ENCODE data around the gene TGM5. TPM values are rescaled to one million over a fixed set of nuclear protein-coding genes. Genes with fewer than 3 reads are reported as not detected.
"Not testable (repeated sequence)": the region's sequence is repeated elsewhere in the genome, so short reads cannot be mapped to it uniquely, and the experiment has no call there.

TGM5 gene
- 1 to 10 TPM in 1 of 8 experiments, under 1 TPM in 1, not detected in 6; 0.33 to 4.4 TPM for total RNA-seq

GRCh38 chr15:43266834-43267233 lies at the start of gene TGM5:
TSS of gene TGM5 (minus strand) at chr15:43266928. CDS start at chr15:43266849, 79 bp downstream.
- no peaks in the 10 kb centered on the region for H3K4me1 ChIP-seq (replicated peaks in 1 of 2)
- H3K27ac ChIP-seq, result no peak within 1 kb of the TSS
- in situ Hi-C loops (cut with MboI; ENCODE audit: low pct_unique_long_range_greater_than_20kb in 2 of 9, low sequenced_read_pairs in 9 of 9, unreplicated experiment in 9 of 9), result no loop called here
- peak in 2 of 8 experiments; percentile 67 to 78 for ATAC-seq (replicated peaks in 6 of 8)
- WGBS, 10 experiments, result 26 to 80% (median 66%) methylated on average over 2 to 6 of the region's 8 CpGs; no CpG with 5 or more reads in 2 of the 10 experiments
- no peak within 1 kb of the TSS for H3K4me3 ChIP-seq

GRCh38 chr15:43314171-43314570 lies 47.4 kb upstream of the TGM5 start:
- 0 to 100% (median 85%) methylated on average over 1 to 3 of the region's 3 CpGs; no CpG with 5 or more reads in 2 of the 10 experiments for WGBS, 10 experiments
- in situ Hi-C loops (cut with MboI; ENCODE audit: low pct_unique_long_range_greater_than_20kb in 2 of 9, low sequenced_read_pairs in 9 of 9, unreplicated experiment in 9 of 9), result no loop called here
- no peak for ATAC-seq (replicated peaks in 6 of 8)

GRCh38 chr15:43312378-43312777 lies 45.6 kb upstream of the TGM5 start:
- H3K27ac ChIP-seq, result no peak overlapping the region
- WGBS, 10 experiments, result 25 to 68% (median 68%) methylated on average over 2 to 4 of the region's 4 CpGs; no CpG with 5 or more reads in 7 of the 10 experiments
- in situ Hi-C loops (cut with MboI; ENCODE audit: low pct_unique_long_range_greater_than_20kb in 2 of 9, low sequenced_read_pairs in 9 of 9, unreplicated experiment in 9 of 9), result no loop called here
- H3K4me3 ChIP-seq, result no peak overlapping the region
- no peak for ATAC-seq (replicated peaks in 6 of 8)
- H3K4me1 ChIP-seq (replicated peaks in 1 of 2), result no peaks in the 10 kb centered on the region

More at GRCh38 chr15:43314171-43314570, 47.4 kb upstream of the TGM5 start:
- Histone ChIP-seq H3K27ac (no peak overlapping the region), H3K4me3 (no peak overlapping the region), H3K4me1 (replicated peaks in 1 of 2) (no peaks in the 10 kb centered on the region)

- Histone ChIP-seq H3K4me3 (no peak within 1 kb of the TSS), H3K27ac (no peak within 1 kb of the TSS), H3K4me1 (replicated peaks in 1 of 2) (no peaks in the 10 kb centered on the region)
- in situ Hi-C loops (cut with MboI; ENCODE audit: low pct_unique_long_range_greater_than_20kb in 2 of 9, low sequenced_read_pairs in 9 of 9, unreplicated experiment in 9 of 9), result no loop called here
- 55 to 95% (median 86%) methylated on average over 3 to 11 of the region's 11 CpGs; no CpG with 5 or more reads in 1 of the 10 experiments for WGBS, 10 experiments
- no peak for ATAC-seq (replicated peaks in 6 of 8)
Observed at GRCh38 chr15:43302205-43302817, 35.6 kb upstream of the TGM5 start, which contains the start of gene TGM7. TSS of gene TGM7 (minus strand) at chr15:43302255.

- Histone ChIP-seq H3K4me1 (replicated peaks in 1 of 2) (no peaks in the 10 kb centered on the region), H3K27ac (no peak overlapping the region), H3K4me3 (no peak overlapping the region)
- ATAC-seq (replicated peaks in 6 of 8), result no peak
- in situ Hi-C loops (cut with MboI; ENCODE audit: low pct_unique_long_range_greater_than_20kb in 2 of 9, low sequenced_read_pairs in 9 of 9, unreplicated experiment in 9 of 9), result loop anchor here in 2 of 9 experiments (25.0 kb wide), 2 partner anchors 113 to 613 kb away; partner anchors contain the start of gene CCNDBP1 (in 2 of the 2)
Observed at GRCh38 chr15:43299884-43300283, 33.2 kb upstream of the TGM5 start.

- in situ Hi-C loops (cut with MboI; ENCODE audit: low pct_unique_long_range_greater_than_20kb in 2 of 9, low sequenced_read_pairs in 9 of 9, unreplicated experiment in 9 of 9), result loop anchor here in 2 of 9 experiments (25.0 kb wide), 2 partner anchors 112 to 612 kb away; partner anchors contain the start of gene CCNDBP1 (in 2 of the 2)
- 0 to 100% (median 75%) methylated on average over 1 to 3 of the region's 3 CpGs for WGBS, 10 experiments
Observed at GRCh38 chr15:43299411-43299810, 32.7 kb upstream of the TGM5 start.

GRCh38 chr15:43294091-43294706 lies 27.5 kb upstream of the TGM5 start:
- no peaks in the 10 kb centered on the region for H3K4me1 ChIP-seq (replicated peaks in 1 of 2)
- no peak overlapping the region for H3K27ac ChIP-seq
- H3K4me3 ChIP-seq, result no peak overlapping the region
- ATAC-seq (replicated peaks in 6 of 8), result no peak
- in situ Hi-C loops (cut with MboI; ENCODE audit: low pct_unique_long_range_greater_than_20kb in 2 of 9, low sequenced_read_pairs in 9 of 9, unreplicated experiment in 9 of 9), result loop anchor here in 2 of 9 experiments (25.0 kb wide), 2 partner anchors 107 to 607 kb away; partner anchors contain the start of gene CCNDBP1 (in 2 of the 2)
- WGBS, 10 experiments, result 50 to 100% (median 93%) methylated on average over 1 to 6 of the region's 6 CpGs; no CpG with 5 or more reads in 2 of the 10 experiments

More at GRCh38 chr15:43299411-43299810, 32.7 kb upstream of the TGM5 start:
- Histone ChIP-seq H3K4me1 (replicated peaks in 1 of 2) (no peaks in the 10 kb centered on the region), H3K27ac (no peak overlapping the region), H3K4me3 (no peak overlapping the region)
- no peak for ATAC-seq (replicated peaks in 6 of 8)

GRCh38 chr15:43293432-43293831 lies 26.7 kb upstream of the TGM5 start:
- in situ Hi-C loops (cut with MboI; ENCODE audit: low pct_unique_long_range_greater_than_20kb in 2 of 9, low sequenced_read_pairs in 9 of 9, unreplicated experiment in 9 of 9), result loop anchor here in 2 of 9 experiments (25.0 kb wide), 2 partner anchors 106 to 606 kb away; partner anchors contain the start of gene CCNDBP1 (in 2 of the 2)
- Histone ChIP-seq H3K4me1 (replicated peaks in 1 of 2) (no peaks in the 10 kb centered on the region), H3K27ac (no peak overlapping the region), H3K4me3 (no peak overlapping the region)
- ATAC-seq (replicated peaks in 6 of 8), result peak in 1 of 8 experiments; percentile 54
- WGBS, 10 experiments, result 40 to 53% methylated on average over 1 to 3 of the region's 24 CpGs; no CpG with 5 or more reads in 8 of the 10 experiments

GRCh38 chr15:43292375-43293078 lies 25.8 kb upstream of the TGM5 start:
- in situ Hi-C loops (cut with MboI; ENCODE audit: low pct_unique_long_range_greater_than_20kb in 2 of 9, low sequenced_read_pairs in 9 of 9, unreplicated experiment in 9 of 9), result loop anchor here in 2 of 9 experiments (25.0 kb wide), 2 partner anchors 105 to 605 kb away; partner anchors contain the start of gene CCNDBP1 (in 2 of the 2)
- Histone ChIP-seq H3K4me3 (no peak overlapping the region), H3K27ac (no peak overlapping the region), H3K4me1 (replicated peaks in 1 of 2) (no peaks in the 10 kb centered on the region)
- WGBS, 10 experiments, result 10 to 90% (median 53%) methylated on average over 2 to 10 of the region's 12 CpGs; no CpG with 5 or more reads in 1 of the 10 experiments
- ATAC-seq (replicated peaks in 6 of 8), result no peak

GRCh38 chr15:43289656-43290055 lies 22.9 kb upstream of the TGM5 start:
- in situ Hi-C loops (cut with MboI; ENCODE audit: low pct_unique_long_range_greater_than_20kb in 2 of 9, low sequenced_read_pairs in 9 of 9, unreplicated experiment in 9 of 9), result loop anchor here in 2 of 9 experiments (25.0 kb wide), 2 partner anchors 102 to 602 kb away; partner anchors contain the start of gene CCNDBP1 (in 2 of the 2)
- WGBS, 10 experiments, result no CpG with 5 or more reads among the region's 3 CpGs
- not testable (repeated sequence) for H3K27ac ChIP-seq

GRCh38 chr15:43287254-43287653 lies 20.5 kb upstream of the TGM5 start:
- in situ Hi-C loops (cut with MboI; ENCODE audit: low pct_unique_long_range_greater_than_20kb in 2 of 9, low sequenced_read_pairs in 9 of 9, unreplicated experiment in 9 of 9), result loop anchor here in 2 of 9 experiments (25.0 kb wide), 2 partner anchors 100 to 600 kb away; partner anchors contain the start of gene CCNDBP1 (in 2 of the 2)
- Histone ChIP-seq H3K27ac (no peak overlapping the region), H3K4me1 (replicated peaks in 1 of 2) (no peaks in the 10 kb centered on the region), H3K4me3 (no peak overlapping the region)
- no peak for ATAC-seq (replicated peaks in 6 of 8)
- 18 to 88% (median 56%) methylated on average over 3 to 11 of the region's 15 CpGs; no CpG with 5 or more reads in 5 of the 10 experiments for WGBS, 10 experiments

More at GRCh38 chr15:43289656-43290055, 22.9 kb upstream of the TGM5 start:
- not testable (repeated sequence) for H3K4me3 ChIP-seq; H3K4me1 ChIP-seq (replicated peaks in 1 of 2); ATAC-seq (replicated peaks in 6 of 8)

- Histone ChIP-seq H3K4me3 (no peak overlapping the region), H3K27ac (no peak overlapping the region), H3K4me1 (replicated peaks in 1 of 2) (no peaks in the 10 kb centered on the region)
- 17 to 20% methylated on average over 1 to 2 of the region's 7 CpGs; no CpG with 5 or more reads in 8 of the 10 experiments for WGBS, 10 experiments
- in situ Hi-C loops (cut with MboI; ENCODE audit: low pct_unique_long_range_greater_than_20kb in 2 of 9, low sequenced_read_pairs in 9 of 9, unreplicated experiment in 9 of 9), result loop anchor here in 2 of 9 experiments (25.0 kb wide), 2 partner anchors 99 to 599 kb away; partner anchors contain the start of gene CCNDBP1 (in 2 of the 2)
- peak in 1 of 8 experiments; percentile 17 for ATAC-seq (replicated peaks in 6 of 8)
Observed at GRCh38 chr15:43286074-43286473, 19.3 kb upstream of the TGM5 start.

Measured in motor neuron (in vitro differentiated cells).